GM13976 (cell line): ENCODE measurements around the gene PAQR7.

Experiments
- DNase-seq: peaks from one replicate; pipeline ENCODE4 v3.0.0; 2012; ENCODE audit warnings: low spot score
- CTCF ChIP-seq: IDR thresholded peaks from 2 replicates; pipeline ENCODE4 v1.5.1; 2012; ENCODE audit warnings: borderline replicate concordance, mild to moderate bottlenecking; ENCODE audit not compliant: insufficient read depth; ENCODE audit errors: extremely low read depth, missing control alignments, control extremely low read depth
- in situ Hi-C: fragments of 300-500 bp; cut with MboI; formaldehyde crosslinking; loops from one replicate; pipeline ENCODE4 v1.12.0; 2022; ENCODE audit warnings: low sequenced_read_pairs, mixed read lengths, inconsistent platforms; ENCODE audit not compliant: unreplicated experiment

Gene PAQR7

GRCh38 chr1:25916460-25916859, 41.0 kb upstream of the PAQR7 start:
- no peak for TF ChIP-seq CTCF
- DNase-seq, result no peak
- in situ Hi-C loops, result no loop called here

GRCh38 chr1:25914074-25914995, 38.8 kb upstream of the PAQR7 start:
- DNase-seq, result no peak
- TF ChIP-seq CTCF, result no peak
- in situ Hi-C loops, result no loop called here

GRCh38 chr1:25913206-25913605, 37.7 kb upstream of the PAQR7 start:
- no peak for TF ChIP-seq CTCF
- in situ Hi-C loops, result no loop called here
- DNase-seq, result no peak

- in situ Hi-C loops, result no loop called here
- DNase-seq, result no peak
- no peak for TF ChIP-seq CTCF
Measured at GRCh38 chr1:25912076-25912831, 36.7 kb upstream of the PAQR7 start.

- no peak for TF ChIP-seq CTCF
- no peak for DNase-seq
- in situ Hi-C loops, result no loop called here
Measured at GRCh38 chr1:25911162-25911561, 35.7 kb upstream of the PAQR7 start.

GRCh38 chr1:25909040-25909439, 33.5 kb upstream of the PAQR7 start:
- in situ Hi-C loops, result no loop called here
- DNase-seq, result no peak
- TF ChIP-seq CTCF, result no peak
